ENCODE data around the gene EFHC1. TPM values are rescaled to one million over a fixed set of nuclear protein-coding genes. Genes with fewer than 3 reads are reported as not detected.
A peak's percentile ranks its signal among the peaks of the same experiment; 100 is the strongest.

EFHC1 gene
- total and polyA plus RNA-seq, 2 of the 13 experiments (the other 11 are each of a cell fraction or from before 2014, with no cell fraction given) = 23.4 to 29.5 TPM

DNA sequence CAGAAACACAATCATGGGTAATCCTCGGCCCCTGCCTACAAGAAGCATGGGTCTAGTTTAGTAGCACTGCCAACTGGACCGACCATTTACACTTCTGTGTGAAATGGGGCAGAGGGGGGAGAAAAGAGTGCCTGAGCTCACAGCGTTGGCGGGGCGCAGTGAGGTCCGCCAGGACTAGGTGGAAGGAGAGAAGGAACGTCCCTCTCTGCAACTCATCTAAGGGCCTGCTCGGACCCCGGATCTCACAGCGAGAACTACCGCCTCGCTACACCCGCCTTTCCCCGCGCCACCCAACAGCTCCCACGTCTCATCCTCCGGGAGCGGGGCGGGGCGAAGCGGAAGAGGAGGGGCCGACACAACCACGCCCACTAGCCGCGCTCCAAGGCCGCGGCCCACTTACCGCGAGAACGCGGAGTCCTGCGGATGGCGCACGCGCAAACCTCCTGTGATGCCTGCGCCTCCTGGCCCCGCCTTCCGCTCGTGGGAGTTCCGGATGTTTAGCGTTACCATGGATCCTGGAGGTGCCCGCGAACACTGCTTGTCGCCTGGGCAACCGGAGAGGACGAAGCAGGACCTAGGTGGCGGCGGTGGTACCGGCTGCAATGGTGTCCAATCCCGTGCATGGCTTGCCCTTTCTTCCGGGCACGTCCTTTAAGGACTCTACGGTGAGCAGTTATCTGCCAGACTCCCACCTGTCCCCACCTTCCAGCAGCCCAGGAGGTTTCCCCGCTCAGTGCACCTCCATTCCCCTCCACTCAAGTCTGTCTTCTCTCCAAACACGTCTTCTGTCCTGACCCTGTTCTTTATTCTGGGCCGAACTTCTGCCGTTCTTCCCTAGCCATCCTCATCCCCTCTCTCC is at the start of gene EFHC1 (continued):
- TF ChIP-seq, protein P1, sequence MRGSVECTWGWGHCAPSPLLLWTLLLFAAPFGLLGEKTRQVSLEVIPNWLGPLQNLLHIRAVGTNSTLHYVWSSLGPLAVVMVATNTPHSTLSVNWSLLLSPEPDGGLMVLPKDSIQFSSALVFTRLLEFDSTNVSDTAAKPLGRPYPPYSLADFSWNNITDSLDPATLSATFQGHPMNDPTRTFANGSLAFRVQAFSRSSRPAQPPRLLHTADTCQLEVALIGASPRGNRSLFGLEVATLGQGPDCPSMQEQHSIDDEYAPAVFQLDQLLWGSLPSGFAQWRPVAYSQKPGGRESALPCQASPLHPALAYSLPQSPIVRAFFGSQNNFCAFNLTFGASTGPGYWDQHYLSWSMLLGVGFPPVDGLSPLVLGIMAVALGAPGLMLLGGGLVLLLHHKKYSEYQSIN (CRISPR knock-in tag; IDR thresholded peaks at IDR 0.05; ENCODE audit: borderline replicate concordance) = no peak
- TF ChIP-seq ZFX (CRISPR knock-in tag; IDR thresholded peaks at IDR 0.05; ENCODE audit: low read depth) (peak; percentile 90), NFE2L1 (CRISPR knock-in tag; IDR thresholded peaks at IDR 0.05; ENCODE audit: borderline replicate concordance) (no peak), KLF13 (CRISPR knock-in tag; IDR thresholded peaks at IDR 0.05) (no peak), PAX8 (CRISPR knock-in tag; IDR thresholded peaks at IDR 0.05; ENCODE audit: borderline replicate concordance) (peak; percentile 84; the same call in 1 of the 2 replicates), MBNL3 (CRISPR knock-in tag; conservative IDR thresholded peaks at IDR 0.05) (no peak), BRCA1 (CRISPR knock-in tag; IDR thresholded peaks at IDR 0.05) (peak; percentile 84; the same call in 1 of the 2 replicates), ZBTB8A (CRISPR knock-in tag; IDR thresholded peaks at IDR 0.05; ENCODE audit: borderline replicate concordance, low read depth) (no peak), RAD51 (IDR thresholded peaks at IDR 0.05; ENCODE audit: borderline replicate concordance) (no peak), RARA (CRISPR knock-in tag; IDR thresholded peaks at IDR 0.05) (no peak), GLI4 (CRISPR knock-in tag; IDR thresholded peaks at IDR 0.05; ENCODE audit: borderline replicate concordance) (0 out of 2 replicates have a peak, but pooled peaks have one; percentile 86), SMARCE1 (IDR thresholded peaks at IDR 0.05; ENCODE audit: borderline replicate concordance) (no peak), GATAD2A (CRISPR knock-in tag; IDR thresholded peaks at IDR 0.05) (peak; percentile 59), ZNF253 (CRISPR knock-in tag; IDR thresholded peaks at IDR 0.05; ENCODE audit: borderline replicate concordance) (no peak)
- TF ChIP-seq, protein P2, sequence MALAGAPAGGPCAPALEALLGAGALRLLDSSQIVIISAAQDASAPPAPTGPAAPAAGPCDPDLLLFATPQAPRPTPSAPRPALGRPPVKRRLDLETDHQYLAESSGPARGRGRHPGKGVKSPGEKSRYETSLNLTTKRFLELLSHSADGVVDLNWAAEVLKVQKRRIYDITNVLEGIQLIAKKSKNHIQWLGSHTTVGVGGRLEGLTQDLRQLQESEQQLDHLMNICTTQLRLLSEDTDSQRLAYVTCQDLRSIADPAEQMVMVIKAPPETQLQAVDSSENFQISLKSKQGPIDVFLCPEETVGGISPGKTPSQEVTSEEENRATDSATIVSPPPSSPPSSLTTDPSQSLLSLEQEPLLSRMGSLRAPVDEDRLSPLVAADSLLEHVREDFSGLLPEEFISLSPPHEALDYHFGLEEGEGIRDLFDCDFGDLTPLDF (CRISPR knock-in tag; IDR thresholded peaks at IDR 0.05) = peak; percentile 91
- TF ChIP-seq, protein P3, sequence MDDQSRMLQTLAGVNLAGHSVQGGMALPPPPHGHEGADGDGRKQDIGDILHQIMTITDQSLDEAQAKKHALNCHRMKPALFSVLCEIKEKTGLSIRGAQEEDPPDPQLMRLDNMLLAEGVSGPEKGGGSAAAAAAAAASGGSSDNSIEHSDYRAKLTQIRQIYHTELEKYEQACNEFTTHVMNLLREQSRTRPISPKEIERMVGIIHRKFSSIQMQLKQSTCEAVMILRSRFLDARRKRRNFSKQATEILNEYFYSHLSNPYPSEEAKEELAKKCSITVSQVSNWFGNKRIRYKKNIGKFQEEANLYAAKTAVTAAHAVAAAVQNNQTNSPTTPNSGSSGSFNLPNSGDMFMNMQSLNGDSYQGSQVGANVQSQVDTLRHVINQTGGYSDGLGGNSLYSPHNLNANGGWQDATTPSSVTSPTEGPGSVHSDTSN (CRISPR knock-in tag; IDR thresholded peaks at IDR 0.05; ENCODE audit: borderline replicate concordance) = peak; percentile 67; the same call in 1 of the 2 replicates
- TF ChIP-seq, protein P4, sequence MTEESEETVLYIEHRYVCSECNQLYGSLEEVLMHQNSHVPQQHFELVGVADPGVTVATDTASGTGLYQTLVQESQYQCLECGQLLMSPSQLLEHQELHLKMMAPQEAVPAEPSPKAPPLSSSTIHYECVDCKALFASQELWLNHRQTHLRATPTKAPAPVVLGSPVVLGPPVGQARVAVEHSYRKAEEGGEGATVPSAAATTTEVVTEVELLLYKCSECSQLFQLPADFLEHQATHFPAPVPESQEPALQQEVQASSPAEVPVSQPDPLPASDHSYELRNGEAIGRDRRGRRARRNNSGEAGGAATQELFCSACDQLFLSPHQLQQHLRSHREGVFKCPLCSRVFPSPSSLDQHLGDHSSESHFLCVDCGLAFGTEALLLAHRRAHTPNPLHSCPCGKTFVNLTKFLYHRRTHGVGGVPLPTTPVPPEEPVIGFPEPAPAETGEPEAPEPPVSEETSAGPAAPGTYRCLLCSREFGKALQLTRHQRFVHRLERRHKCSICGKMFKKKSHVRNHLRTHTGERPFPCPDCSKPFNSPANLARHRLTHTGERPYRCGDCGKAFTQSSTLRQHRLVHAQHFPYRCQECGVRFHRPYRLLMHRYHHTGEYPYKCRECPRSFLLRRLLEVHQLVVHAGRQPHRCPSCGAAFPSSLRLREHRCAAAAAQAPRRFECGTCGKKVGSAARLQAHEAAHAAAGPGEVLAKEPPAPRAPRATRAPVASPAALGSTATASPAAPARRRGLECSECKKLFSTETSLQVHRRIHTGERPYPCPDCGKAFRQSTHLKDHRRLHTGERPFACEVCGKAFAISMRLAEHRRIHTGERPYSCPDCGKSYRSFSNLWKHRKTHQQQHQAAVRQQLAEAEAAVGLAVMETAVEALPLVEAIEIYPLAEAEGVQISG (CRISPR knock-in tag; IDR thresholded peaks at IDR 0.05) = peak; percentile 85
- TF ChIP-seq, protein P5, sequence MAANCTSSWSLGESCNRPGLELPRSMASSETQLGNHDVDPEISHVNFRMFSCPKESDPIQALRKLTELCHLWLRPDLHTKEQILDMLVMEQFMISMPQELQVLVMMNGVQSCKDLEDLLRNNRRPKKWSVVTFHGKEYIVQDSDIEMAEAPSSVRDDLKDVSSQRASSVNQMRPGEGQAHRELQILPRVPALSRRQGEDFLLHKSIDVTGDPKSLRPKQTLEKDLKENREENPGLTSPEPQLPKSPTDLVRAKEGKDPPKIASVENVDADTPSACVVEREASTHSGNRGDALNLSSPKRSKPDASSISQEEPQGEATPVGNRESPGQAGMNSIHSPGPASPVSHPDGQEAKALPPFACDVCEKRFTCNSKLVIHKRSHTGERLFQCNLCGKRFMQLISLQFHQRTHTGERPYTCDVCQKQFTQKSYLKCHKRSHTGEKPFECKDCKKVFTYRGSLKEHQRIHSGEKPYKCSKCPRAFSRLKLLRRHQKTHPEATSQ (CRISPR knock-in tag; IDR thresholded peaks at IDR 0.05; ENCODE audit: borderline replicate concordance) = peak; percentile 78; the same call in 1 of the 2 replicates
- TF ChIP-seq, protein P6, sequence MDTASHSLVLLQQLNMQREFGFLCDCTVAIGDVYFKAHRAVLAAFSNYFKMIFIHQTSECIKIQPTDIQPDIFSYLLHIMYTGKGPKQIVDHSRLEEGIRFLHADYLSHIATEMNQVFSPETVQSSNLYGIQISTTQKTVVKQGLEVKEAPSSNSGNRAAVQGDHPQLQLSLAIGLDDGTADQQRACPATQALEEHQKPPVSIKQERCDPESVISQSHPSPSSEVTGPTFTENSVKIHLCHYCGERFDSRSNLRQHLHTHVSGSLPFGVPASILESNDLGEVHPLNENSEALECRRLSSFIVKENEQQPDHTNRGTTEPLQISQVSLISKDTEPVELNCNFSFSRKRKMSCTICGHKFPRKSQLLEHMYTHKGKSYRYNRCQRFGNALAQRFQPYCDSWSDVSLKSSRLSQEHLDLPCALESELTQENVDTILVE (CRISPR knock-in tag; IDR thresholded peaks at IDR 0.05) = peak; percentile 88
